Stimulated activated CD8-positive, alpha-beta memory T cell treated with anti-CD3 and anti-CD28 coated beads, Interleukin-2, amount 100 ng/mL, for 1 hour (primary cell): ENCODE data around the gene NLRX1.
"Not testable (repeated sequence)": the region's sequence is repeated elsewhere in the genome, so short reads cannot be mapped to it uniquely, and the experiment has no call there.

ENCODE experiments used
- DNase-seq, 2 donors: peaks; one replicate each; pipeline ENCODE4 v3.0.0-alpha.2; 2020; ENCODE audit warnings: low read depth in 2 of 2

NLRX1 gene

GRCh38 chr11:119168471-119169281 lies at the start of gene NLRX1:
TSS of gene NLRX1 (plus strand) at chr11:119168725. CDS start at chr11:119171404, 2,679 bp downstream.
- peak; percentile 59 to 68 for DNase-seq

- no peak for DNase-seq
Observed at GRCh38 chr11:119118946-119119345, 49.6 kb upstream of the NLRX1 start.

- no peak for DNase-seq
Observed at GRCh38 chr11:119120639-119121007, 47.9 kb upstream of the NLRX1 start.

- peak; percentile 99 for DNase-seq
Observed at GRCh38 chr11:119121008-119121810, 47.3 kb upstream of the NLRX1 start, which contains the start of gene HINFP. TSS of gene HINFP (plus strand) at chr11:119121580. CDS start at chr11:119126945, 5,365 bp downstream.

GRCh38 chr11:119121811-119122124 lies 46.8 kb upstream of the NLRX1 start:
- no peak for DNase-seq

GRCh38 chr11:119125821-119126220 lies 42.7 kb upstream of the NLRX1 start:
- DNase-seq, result no peak

- no peak for DNase-seq
Observed at GRCh38 chr11:119126675-119127268, 41.8 kb upstream of the NLRX1 start.

GRCh38 chr11:119130662-119131061 lies 37.9 kb upstream of the NLRX1 start:
- DNase-seq, result no peak

GRCh38 chr11:119134389-119134978 lies 34.0 kb upstream of the NLRX1 start:
- no peak for DNase-seq

GRCh38 chr11:119139276-119139675 lies 29.2 kb upstream of the NLRX1 start:
- DNase-seq, result not testable (repeated sequence)

GRCh38 chr11:119144825-119145486 lies 23.6 kb upstream of the NLRX1 start:
- DNase-seq, result no peak

GRCh38 chr11:119145551-119145950 lies 23.0 kb upstream of the NLRX1 start:
- DNase-seq, result no peak

GRCh38 chr11:119147604-119148333 lies 20.8 kb upstream of the NLRX1 start:
- no peak for DNase-seq

GRCh38 chr11:119148720-119149017 lies 19.9 kb upstream of the NLRX1 start:
- no peak for DNase-seq

GRCh38 chr11:119149018-119149785 lies 19.3 kb upstream of the NLRX1 start, which contains the start of gene ABCG4:
TSS of gene ABCG4 (plus strand) at chr11:119149052. CDS start at chr11:119149966, 914 bp downstream.
- no peak for DNase-seq

GRCh38 chr11:119149786-119150275 lies 18.7 kb upstream of the NLRX1 start:
- DNase-seq, result no peak

- DNase-seq, result no peak
Observed at GRCh38 chr11:119152043-119152442, 16.5 kb upstream of the NLRX1 start.

GRCh38 chr11:119152604-119153003 lies 15.9 kb upstream of the NLRX1 start:
- no peak for DNase-seq

GRCh38 chr11:119153049-119153818 lies 15.3 kb upstream of the NLRX1 start:
- DNase-seq, result no peak
